Osteoblast (primary cell): Measurements from ENCODE around the gene ARHGEF17. TPM values are rescaled to one million over a fixed set of nuclear protein-coding genes. Genes with fewer than 3 reads are reported as not detected.
A peak's percentile ranks its signal among the peaks of the same experiment; 100 is the strongest.

Experiments used
- DNase-seq: peaks from one replicate; pipeline ENCODE4 v3.0.0; 2011; ENCODE audit warnings: low spot score, mixed read lengths; ENCODE audit not compliant: insufficient read length; ENCODE audit errors: missing footprints
- H2AFZ ChIP-seq: 2 replicates; pipeline ENCODE4 v1.6.0; 2011; ENCODE audit warnings: mild to moderate bottlenecking, low read length
- H3K27ac ChIP-seq: 2 replicates; pipeline ENCODE4 v1.5.1; 2011; ENCODE audit warnings: mild to moderate bottlenecking, low read depth, low read length, moderate library complexity
- H3K27me3 ChIP-seq: 2 replicates; pipeline ENCODE4 v1.6.0; 2012; ENCODE audit warnings: mild to moderate bottlenecking, control low read depth, inconsistent platforms, low read length, moderate library complexity; ENCODE audit not compliant: insufficient read depth
- H3K36me3 ChIP-seq: 2 replicates; pipeline ENCODE4 v1.5.1; 2011; ENCODE audit warnings: mild to moderate bottlenecking, low read length, control low read depth, moderate library complexity; ENCODE audit not compliant: insufficient read depth
- H3K4me1 ChIP-seq: 2 replicates; pipeline ENCODE4 v1.5.1; 2011; ENCODE audit warnings: mild to moderate bottlenecking, low read length, control low read depth, moderate library complexity; ENCODE audit not compliant: insufficient read depth
- H3K4me2 ChIP-seq: 2 replicates; pipeline ENCODE4 v1.6.0; 2011; ENCODE audit warnings: mild to moderate bottlenecking, low read length; ENCODE audit not compliant: insufficient read depth
- H3K4me3 ChIP-seq: fragments of 200-600 bp; sonication (generic); 3 replicates; pipeline ENCODE4 v1.5.1; 2012; ENCODE audit warnings: mild to moderate bottlenecking, low read length, inconsistent platforms; ENCODE audit not compliant: insufficient read depth
- H3K79me2 ChIP-seq: 2 replicates; pipeline ENCODE4 v1.6.0; 2012; ENCODE audit warnings: mild to moderate bottlenecking, low read length, control low read depth, inconsistent platforms; ENCODE audit not compliant: insufficient read depth
- H3K9me3 ChIP-seq: 2 replicates; pipeline ENCODE4 v1.5.1; 2011; ENCODE audit warnings: low read depth, low read length, control low read depth
- H4K20me1 ChIP-seq: 2 replicates; pipeline ENCODE4 v1.6.0; 2012; ENCODE audit warnings: mild to moderate bottlenecking, low read length, control low read depth; ENCODE audit not compliant: insufficient read depth
- CTCF ChIP-seq: IDR thresholded peaks from 2 replicates; pipeline ENCODE4 v1.5.1; 2011; ENCODE audit warnings: mild to moderate bottlenecking, low read depth, low read length, moderate library complexity; ENCODE audit errors: extremely low read depth
- total RNA-seq: library from RNA; depleted of rRNA; stranded (reverse); fragments of >200 nt; gene quantifications from 2 replicates; pipeline ENCODE4 v1.2.3, GENCODE V29; 2012

The ARHGEF17 gene
- total RNA-seq, 1 donor = 67.0 TPM

- peak; percentile 98 for DNase-seq
- Histone ChIP-seq H3K4me1 (peaks cover 10% of the 10 kb centered on the region), H3K36me3 (peaks cover 32% of the 10 kb centered on the region), H3K4me3 (no peak overlapping the region), H3K4me2 (no peak overlapping the region), H2AFZ (no peak overlapping the region), H4K20me1 (peaks cover 24% of the 10 kb centered on the region), H3K27me3 (no peaks in the 10 kb centered on the region), H3K9me3 (no peaks in the 10 kb centered on the region), H3K27ac (peak overlapping the region; percentile 45), H3K79me2 (peaks cover 33% of the 10 kb centered on the region)
- TF ChIP-seq CTCF = peak; percentile 91
Observed at GRCh38 chr11:73393479-73394415, 85.7 kb downstream of the ARHGEF17 start.

GRCh38 chr11:73394416-73395296 is 86.6 kb downstream of the ARHGEF17 start:
- TF ChIP-seq CTCF = no peak
- Histone ChIP-seq H2AFZ (no peak overlapping the region), H4K20me1 (peaks cover 22% of the 10 kb centered on the region), H3K27me3 (no peaks in the 10 kb centered on the region), H3K4me2 (no peak overlapping the region), H3K9me3 (no peaks in the 10 kb centered on the region), H3K36me3 (peaks cover 32% of the 10 kb centered on the region), H3K79me2 (peaks cover 25% of the 10 kb centered on the region), H3K4me1 (peaks cover 19% of the 10 kb centered on the region), H3K4me3 (no peak overlapping the region), H3K27ac (no peak overlapping the region)
- no peak for DNase-seq

- TF ChIP-seq CTCF = no peak
- peaks cover 32% of the 10 kb centered on the region for H3K36me3 ChIP-seq
- H3K27me3 ChIP-seq = no peaks in the 10 kb centered on the region
- no peaks in the 10 kb centered on the region for H3K9me3 ChIP-seq
- H3K4me3 ChIP-seq = no peak overlapping the region
- peaks cover 13% of the 10 kb centered on the region for H4K20me1 ChIP-seq
- H3K4me1 ChIP-seq = peaks cover 22% of the 10 kb centered on the region
- no peak overlapping the region for H3K27ac ChIP-seq
- H2AFZ ChIP-seq = no peak overlapping the region
- H3K79me2 ChIP-seq = peaks cover 16% of the 10 kb centered on the region
- no peak overlapping the region for H3K4me2 ChIP-seq
- no peak for DNase-seq
Observed at GRCh38 chr11:73395297-73396208, 87.5 kb downstream of the ARHGEF17 start.
